LoVo (cell line): ENCODE results near the gene UNC13B.
"Not testable (repeated sequence)": the region's sequence is repeated elsewhere in the genome, so short reads cannot be mapped to it uniquely, and the experiment has no call there.

Experiments
- DNase-seq: peaks from one replicate; pipeline ENCODE4 v3.0.0-alpha.2; 2016; ENCODE audit warnings: low spot score

Gene UNC13B

DNA sequence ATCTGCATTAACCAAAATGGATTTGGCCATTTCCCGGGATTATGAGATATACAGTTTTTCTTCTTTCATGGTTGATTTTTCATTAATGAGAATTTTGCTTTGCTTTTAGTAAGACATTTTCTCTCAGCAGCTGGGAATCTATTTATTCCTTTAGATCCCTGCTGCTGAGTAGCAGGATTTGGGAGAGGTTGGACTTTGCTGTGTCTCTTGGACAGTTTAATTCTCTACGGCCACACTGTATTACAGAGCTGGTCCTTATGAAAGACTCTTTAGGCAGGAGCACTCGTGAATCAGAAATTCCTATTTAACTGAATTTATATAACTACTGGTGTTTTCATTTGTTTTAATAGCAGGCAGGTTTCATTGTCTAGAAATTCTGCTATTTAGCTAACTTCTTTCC lies 1.6 kb downstream of the UNC13B start:
- DNase-seq: no peak

GRCh38 chr9:35164711-35165110 lies 2.9 kb downstream of the UNC13B start:
- DNase-seq: no peak

- DNase-seq: not testable (repeated sequence)
Observed at GRCh38 chr9:35167429-35167828, 5.6 kb downstream of the UNC13B start.

DNA sequence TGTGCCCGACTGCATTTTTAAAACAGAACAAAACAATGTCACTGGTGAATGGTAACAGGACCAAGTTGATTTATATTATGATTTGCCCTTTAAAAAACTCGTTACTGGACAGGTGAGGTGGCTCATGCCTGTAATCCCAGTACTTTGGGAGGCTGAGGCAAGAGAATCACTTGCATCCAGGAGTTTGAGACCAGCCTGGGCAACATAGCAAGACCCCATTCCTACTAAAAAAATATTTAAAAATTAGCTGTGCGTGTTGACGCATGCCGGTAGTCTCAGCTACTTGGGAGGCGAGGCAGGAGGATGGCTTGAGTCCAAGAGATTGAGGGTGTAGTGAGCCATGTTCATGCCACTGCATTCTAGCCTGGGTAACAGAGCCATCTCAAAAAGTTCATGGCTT lies 7.2 kb downstream of the UNC13B start:
- DNase-seq: no peak

- no peak for DNase-seq
Observed at GRCh38 chr9:35172878-35173277, 11.1 kb downstream of the UNC13B start.

DNA sequence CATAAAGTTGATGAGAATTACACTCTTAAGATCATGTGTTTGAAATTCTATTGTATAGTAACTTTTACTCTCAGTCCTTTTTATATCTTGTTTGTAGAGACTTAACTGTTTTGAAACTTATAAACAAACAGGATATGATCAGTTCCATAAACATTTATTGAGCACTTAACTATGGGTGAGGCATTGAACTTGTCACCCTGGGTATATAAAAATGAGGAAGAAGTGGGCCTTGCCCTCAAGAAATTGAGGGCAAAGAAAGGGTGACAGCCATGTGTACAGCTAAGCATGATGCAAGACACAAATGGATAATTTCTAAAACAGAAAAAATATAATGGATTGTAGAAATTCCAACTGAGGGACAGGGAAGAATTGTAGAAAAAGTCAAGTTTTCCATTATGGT lies 15.7 kb downstream of the UNC13B start:
- peak; percentile 25 for DNase-seq

GRCh38 chr9:35179347-35180280 lies 17.8 kb downstream of the UNC13B start:
- peak; percentile 38 for DNase-seq

GRCh38 chr9:35180801-35181200 lies 19.0 kb downstream of the UNC13B start:
- DNase-seq: no peak

DNA sequence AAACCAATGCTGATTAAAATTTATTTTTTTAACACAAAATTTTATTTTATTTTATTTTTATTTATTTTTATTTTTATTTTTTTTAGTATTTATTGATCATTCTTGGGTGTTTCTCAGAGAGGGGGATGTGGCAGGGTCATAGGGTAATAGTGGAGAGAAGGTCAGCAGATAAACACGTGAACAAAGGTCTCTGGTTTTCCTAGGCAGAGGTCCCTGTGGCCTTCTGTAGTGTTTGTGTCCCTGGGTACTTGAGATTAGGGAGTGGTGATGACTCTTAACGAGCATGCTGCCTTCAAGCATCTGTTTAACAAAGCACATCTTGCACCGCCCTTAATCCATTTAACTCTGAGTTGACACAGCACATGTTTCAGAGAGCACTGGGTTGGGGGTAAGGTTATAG lies 20.6 kb downstream of the UNC13B start:
- not testable (repeated sequence) for DNase-seq

DNA sequence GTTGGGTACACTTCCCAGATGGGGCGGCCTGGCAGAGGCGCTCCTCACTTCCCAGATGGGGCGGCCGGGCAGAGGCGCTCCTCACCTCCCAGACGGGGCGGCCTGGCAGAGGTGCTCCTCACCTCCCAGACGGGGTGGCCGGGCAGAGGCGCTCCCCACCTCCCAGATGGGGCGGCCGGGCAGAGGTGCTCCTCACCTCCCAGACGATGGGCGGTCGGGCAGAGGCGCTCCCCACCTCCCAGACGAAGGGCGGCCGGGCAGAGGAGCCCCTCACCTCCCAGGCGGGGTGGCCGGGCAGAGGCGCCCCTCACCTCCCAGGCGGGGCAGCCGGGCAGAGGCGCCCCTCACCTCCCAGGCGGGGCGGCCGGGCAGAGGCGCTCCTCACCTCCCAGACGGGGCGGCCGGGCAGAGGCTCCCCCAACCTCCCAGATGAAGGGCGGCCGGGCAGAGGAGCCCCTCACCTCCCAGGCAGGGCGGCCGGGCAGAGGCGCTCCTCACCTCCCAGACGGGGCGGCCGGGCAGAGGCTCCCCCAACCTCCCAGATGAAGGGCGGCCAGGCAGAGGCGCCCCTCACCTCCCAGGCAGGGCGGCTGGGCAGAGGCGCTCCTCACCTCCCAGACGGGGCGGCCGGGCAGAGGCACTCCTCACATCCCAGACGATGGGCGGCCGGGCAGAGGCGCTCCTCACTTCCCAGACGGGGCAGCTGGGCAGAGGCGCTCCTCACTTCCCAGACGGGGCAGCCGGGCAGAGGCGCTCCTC lies 21.4 kb downstream of the UNC13B start:
- not testable (repeated sequence) for DNase-seq

- not testable (repeated sequence) for DNase-seq
Observed at GRCh38 chr9:35183755-35184480, 22.1 kb downstream of the UNC13B start.

DNA sequence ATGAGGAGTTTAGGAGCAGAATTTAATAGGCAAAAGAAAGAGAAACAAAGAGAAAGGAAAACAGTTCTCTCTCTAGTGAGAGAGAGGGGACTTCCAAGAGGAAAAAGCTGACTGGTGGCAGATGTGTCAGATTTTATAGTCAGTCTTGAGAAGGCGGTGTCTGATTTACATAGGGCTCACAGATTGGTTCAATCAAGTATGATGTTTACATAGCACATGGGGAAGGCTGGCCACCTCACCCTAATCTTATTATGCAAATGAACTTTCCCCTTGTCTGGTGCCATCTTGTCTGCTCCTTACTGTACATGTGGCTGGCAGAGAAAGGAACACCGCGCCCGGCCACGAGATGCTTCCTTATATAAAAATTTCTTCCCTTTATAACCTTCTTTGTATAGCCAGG lies 24.7 kb downstream of the UNC13B start:
- no peak for DNase-seq

DNA sequence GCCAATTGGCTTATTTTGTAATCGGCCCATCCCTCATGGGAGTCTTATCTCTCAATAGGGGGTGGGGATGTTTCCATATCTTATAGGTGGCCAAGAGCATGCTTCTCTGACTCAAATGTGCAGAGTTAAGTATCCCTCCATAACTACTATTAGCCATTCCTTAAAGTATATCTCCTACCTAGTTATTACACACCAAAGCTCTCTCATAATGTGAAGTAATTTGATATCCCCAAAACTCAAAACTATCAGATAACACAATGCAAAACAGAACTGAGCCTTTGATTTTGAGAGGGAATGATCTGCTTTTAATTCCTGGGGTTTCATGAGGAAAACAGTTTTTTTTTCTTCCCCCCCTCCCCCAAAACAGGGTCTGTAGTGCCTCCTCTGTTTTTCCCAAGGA lies 28.4 kb downstream of the UNC13B start:
- DNase-seq: no peak

DNA sequence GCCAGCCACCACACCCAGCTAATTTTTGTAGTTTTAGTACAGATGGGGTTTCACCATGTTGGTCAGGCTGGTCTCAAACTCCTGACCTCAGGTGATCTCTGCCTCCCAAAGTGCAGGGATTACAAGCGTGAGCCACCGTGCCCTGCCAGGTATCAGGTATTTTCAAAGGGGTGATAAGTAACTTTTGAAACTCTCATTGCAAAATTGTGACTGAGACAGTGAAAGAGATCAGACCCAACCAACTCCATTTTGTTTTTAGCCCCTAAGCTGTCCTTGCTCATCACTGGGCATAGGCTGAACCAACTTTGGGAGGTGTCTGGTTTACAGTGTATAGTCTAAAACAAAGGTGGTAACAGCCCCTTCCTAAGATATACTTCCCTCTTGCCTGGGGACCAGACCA lies 29.3 kb downstream of the UNC13B start:
- no peak for DNase-seq

DNA sequence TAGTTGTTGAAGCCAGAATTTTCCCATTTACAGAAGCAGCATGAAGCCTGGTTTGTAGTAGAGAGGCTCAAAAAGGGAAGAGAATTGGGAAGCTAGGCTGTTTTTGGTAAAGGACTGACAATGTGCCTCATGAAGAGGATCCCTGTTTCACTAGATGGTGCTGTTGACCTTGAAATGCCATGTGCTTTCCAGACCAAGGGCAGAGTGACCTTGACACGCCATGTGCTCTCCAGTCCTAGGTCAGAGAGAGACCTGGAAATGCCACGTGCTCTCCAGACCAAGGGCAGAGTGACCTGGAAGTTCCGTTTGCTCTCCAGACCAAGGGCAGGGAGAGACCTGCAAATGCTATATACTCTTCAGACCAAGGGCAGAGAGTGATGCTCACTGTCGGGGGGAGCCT lies 32.0 kb downstream of the UNC13B start:
- DNase-seq: no peak

DNA sequence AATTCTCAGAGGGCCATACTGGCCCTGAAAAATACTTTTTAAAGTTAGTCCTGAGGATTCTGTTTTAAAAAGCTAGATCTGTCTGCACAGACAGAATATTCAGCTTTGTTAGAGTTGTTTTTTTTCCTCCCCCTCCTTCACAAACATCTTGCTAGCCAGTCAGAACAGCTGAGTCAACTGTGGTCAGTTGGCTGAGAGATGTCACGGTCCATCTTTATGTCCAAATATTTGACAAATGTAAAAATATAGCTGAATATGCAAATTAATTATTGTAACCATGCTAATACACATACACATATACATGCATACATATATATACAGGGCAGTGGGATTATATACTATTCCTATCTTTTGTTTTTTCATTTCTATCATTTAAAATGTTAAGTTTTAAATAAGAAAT lies 33.9 kb downstream of the UNC13B start:
- DNase-seq: no peak

- DNase-seq: no peak
Observed at GRCh38 chr9:35198191-35198590, 36.4 kb downstream of the UNC13B start.

GRCh38 chr9:35203528-35203927 lies 41.7 kb downstream of the UNC13B start:
- no peak for DNase-seq

DNA sequence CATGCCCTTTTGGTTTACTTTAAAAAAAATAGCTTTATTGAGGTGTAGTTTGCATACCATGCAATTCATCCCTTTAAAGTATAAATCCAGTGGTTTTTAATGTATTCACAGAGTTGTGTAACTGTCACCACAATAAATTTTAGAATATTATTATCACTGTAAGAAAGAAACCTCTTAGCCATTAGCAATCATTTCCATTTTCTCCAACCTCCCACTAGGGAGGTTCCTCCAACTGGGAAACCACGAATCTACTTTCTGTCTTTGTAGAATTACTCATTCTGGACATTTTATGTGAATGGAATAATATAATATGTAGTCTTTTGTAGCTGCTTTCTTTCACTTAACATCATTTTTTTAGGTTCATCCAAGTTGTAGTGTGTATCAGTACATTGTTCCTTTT lies 43.5 kb downstream of the UNC13B start:
- no peak for DNase-seq

GRCh38 chr9:35211854-35212253 lies 50.0 kb downstream of the UNC13B start:
- no peak for DNase-seq

GRCh38 chr9:35220659-35221338 lies 59.0 kb downstream of the UNC13B start:
- no peak for DNase-seq

DNA sequence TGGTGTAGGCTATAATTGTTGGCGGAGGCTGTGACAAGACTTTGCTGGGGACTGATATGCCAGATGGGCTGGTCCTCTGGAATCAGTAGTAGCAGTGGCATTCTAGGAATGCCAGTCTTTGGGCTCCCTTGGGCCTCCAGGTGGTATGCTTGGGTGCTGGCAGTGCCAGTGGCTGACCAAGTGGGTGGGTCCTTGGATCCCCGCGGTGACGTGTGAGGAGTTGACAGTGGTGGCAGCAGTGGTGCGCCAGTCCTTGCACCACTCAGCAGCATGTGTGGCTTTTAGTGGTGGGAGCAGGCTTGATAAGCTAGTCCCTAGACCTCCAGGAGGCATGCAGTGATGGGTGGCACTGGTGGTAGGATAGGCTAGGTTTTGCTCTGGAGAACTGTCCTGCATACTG lies 63.9 kb downstream of the UNC13B start:
- no peak for DNase-seq
